IPS-11a (cell line): ENCODE data around the gene CLEC18A.
"Not testable (repeated sequence)": the region's sequence is repeated elsewhere in the genome, so short reads cannot be mapped to it uniquely, and the experiment has no call there.

Experiments used
- H3K4me3 ChIP-seq: one replicate; pipeline ENCODE4 v1.5.1; 2013; ENCODE audit warnings: low read depth, low read length, control low read depth

The CLEC18A gene

GRCh38 chr16:69951017-69951671, at the start of gene CLEC18A:
Gene CLEC18A (plus strand): TSS chr16:69951334. CDS start chr16:69951367, 33 bp downstream.
- not testable (repeated sequence) for H3K4me3 ChIP-seq

GRCh38 chr16:69903865-69904415, 47.2 kb upstream of the CLEC18A start:
- H3K4me3 ChIP-seq: no peak overlapping the region

- no peak overlapping the region for H3K4me3 ChIP-seq
Measured at GRCh38 chr16:69904495-69905170, 46.5 kb upstream of the CLEC18A start.

- H3K4me3 ChIP-seq: no peak overlapping the region
Measured at GRCh38 chr16:69905171-69905555, 46.0 kb upstream of the CLEC18A start.

- no peak overlapping the region for H3K4me3 ChIP-seq
Measured at GRCh38 chr16:69906838-69907401, 44.2 kb upstream of the CLEC18A start.

GRCh38 chr16:69909043-69909442, 42.1 kb upstream of the CLEC18A start:
- no peak overlapping the region for H3K4me3 ChIP-seq

GRCh38 chr16:69909760-69910159, 41.4 kb upstream of the CLEC18A start:
- H3K4me3 ChIP-seq: no peak overlapping the region

GRCh38 chr16:69910964-69911363, 40.2 kb upstream of the CLEC18A start:
- H3K4me3 ChIP-seq: no peak overlapping the region

- H3K4me3 ChIP-seq: no peak overlapping the region
Measured at GRCh38 chr16:69916462-69916861, 34.7 kb upstream of the CLEC18A start.

- no peak overlapping the region for H3K4me3 ChIP-seq
Measured at GRCh38 chr16:69917311-69917710, 33.8 kb upstream of the CLEC18A start.

- H3K4me3 ChIP-seq: no peak overlapping the region
Measured at GRCh38 chr16:69917739-69918138, 33.4 kb upstream of the CLEC18A start.

- no peak overlapping the region for H3K4me3 ChIP-seq
Measured at GRCh38 chr16:69918241-69918640, 32.9 kb upstream of the CLEC18A start.

GRCh38 chr16:69921127-69921526, 30.0 kb upstream of the CLEC18A start:
- H3K4me3 ChIP-seq: no peak overlapping the region

- no peak overlapping the region for H3K4me3 ChIP-seq
Measured at GRCh38 chr16:69922200-69922599, 28.9 kb upstream of the CLEC18A start.

GRCh38 chr16:69924041-69924775, 26.9 kb upstream of the CLEC18A start:
- H3K4me3 ChIP-seq: no peak overlapping the region

- H3K4me3 ChIP-seq: no peak overlapping the region
Measured at GRCh38 chr16:69924777-69925191, 26.4 kb upstream of the CLEC18A start.

GRCh38 chr16:69925311-69925710, 25.8 kb upstream of the CLEC18A start:
- H3K4me3 ChIP-seq: no peak overlapping the region

GRCh38 chr16:69926241-69926640, 24.9 kb upstream of the CLEC18A start:
- H3K4me3 ChIP-seq: no peak overlapping the region

GRCh38 chr16:69927056-69927757, 23.9 kb upstream of the CLEC18A start:
- H3K4me3 ChIP-seq: no peak overlapping the region

- H3K4me3 ChIP-seq: no peak overlapping the region
Measured at GRCh38 chr16:69928856-69929400, 22.2 kb upstream of the CLEC18A start.
